D721Med (cell line): ENCODE results near the gene FBXO17.
"Not testable (repeated sequence)": the region's sequence is repeated elsewhere in the genome, so short reads cannot be mapped to it uniquely, and the experiment has no call there.

Experiments
- DNase-seq: peaks from one replicate; pipeline ENCODE4 v3.0.0; 2011; ENCODE audit warnings: low spot score; ENCODE audit not compliant: insufficient read length
- FAIRE-seq: peaks from 2 replicates; lab custom pipeline; 2011; peaks lifted over from hg19 to GRCh38; lab: Jason Lieb, UNC
- TF ChIP-seq, protein P1 (sequence below): IDR thresholded peaks from 2 replicates; pipeline ENCODE4 v1.5.1; 2012; ENCODE audit warnings: mild to moderate bottlenecking, control low read depth; ENCODE audit not compliant: insufficient read depth; ENCODE audit errors: missing control alignments

Gene FBXO17

DNA sequence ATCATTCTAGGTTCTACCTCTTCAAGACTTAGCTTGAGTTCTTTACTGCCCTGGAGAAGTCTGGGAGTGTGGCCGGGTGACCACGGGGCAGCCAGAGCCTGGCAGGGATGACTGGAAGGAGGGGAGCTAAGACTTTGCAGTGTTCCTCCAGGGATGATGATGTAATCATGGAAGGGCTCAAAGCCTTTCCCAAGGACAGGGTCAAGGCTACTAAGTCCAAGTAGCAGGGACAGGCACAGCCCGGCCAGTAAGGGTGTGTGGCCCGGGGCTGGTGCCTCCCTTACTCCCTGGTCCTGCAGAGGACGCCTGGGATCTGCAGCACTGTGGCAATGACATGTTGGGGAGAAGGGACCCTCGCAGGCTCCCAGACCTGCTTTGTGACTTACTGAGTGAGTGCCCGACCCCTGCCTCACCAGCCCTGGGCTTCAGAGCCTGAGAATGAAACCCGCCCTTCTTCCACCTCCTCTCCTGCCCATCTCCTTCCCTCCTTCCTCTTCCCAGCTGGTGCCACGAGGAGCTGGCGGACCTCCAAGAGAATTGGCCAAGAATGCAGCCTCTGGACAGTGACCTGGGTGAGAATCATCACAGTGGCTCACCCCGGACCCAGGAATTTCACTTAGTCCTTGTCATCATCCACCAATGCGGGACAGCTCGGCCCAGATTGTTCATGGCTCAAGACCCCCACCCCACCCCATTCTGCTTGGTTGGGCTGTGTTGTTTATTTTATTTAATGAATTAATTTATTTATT, 15.6 kb upstream of the FBXO17 start:
- DNase-seq (no peak), FAIRE-seq (no peak)

DNA sequence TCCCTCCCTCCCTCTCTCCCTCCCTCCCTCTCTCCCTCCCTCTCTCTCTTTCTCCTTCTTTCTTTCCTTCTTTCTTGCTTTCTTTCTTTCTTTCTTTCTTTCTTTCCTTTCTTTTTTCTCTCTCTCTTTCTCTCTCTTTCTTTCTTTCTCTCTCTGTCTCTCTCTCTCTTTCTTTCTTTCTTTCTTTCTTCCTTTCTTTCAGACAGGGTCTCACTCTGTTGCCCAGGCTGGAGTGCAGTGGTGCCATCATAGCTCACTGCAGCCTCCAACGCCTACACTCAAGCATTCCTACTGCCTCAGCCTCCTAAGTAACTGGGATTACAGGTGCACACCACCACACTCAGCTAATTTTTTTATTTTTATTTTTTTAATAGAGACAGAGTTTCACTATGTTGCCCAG, 14.1 kb upstream of the FBXO17 start:
- DNase-seq, FAIRE-seq: not testable (repeated sequence)

More for the DNA sequence above, 15.6 kb upstream of the FBXO17 start:
- TF ChIP-seq, protein P1, sequence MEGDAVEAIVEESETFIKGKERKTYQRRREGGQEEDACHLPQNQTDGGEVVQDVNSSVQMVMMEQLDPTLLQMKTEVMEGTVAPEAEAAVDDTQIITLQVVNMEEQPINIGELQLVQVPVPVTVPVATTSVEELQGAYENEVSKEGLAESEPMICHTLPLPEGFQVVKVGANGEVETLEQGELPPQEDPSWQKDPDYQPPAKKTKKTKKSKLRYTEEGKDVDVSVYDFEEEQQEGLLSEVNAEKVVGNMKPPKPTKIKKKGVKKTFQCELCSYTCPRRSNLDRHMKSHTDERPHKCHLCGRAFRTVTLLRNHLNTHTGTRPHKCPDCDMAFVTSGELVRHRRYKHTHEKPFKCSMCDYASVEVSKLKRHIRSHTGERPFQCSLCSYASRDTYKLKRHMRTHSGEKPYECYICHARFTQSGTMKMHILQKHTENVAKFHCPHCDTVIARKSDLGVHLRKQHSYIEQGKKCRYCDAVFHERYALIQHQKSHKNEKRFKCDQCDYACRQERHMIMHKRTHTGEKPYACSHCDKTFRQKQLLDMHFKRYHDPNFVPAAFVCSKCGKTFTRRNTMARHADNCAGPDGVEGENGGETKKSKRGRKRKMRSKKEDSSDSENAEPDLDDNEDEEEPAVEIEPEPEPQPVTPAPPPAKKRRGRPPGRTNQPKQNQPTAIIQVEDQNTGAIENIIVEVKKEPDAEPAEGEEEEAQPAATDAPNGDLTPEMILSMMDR = no peak

DNA sequence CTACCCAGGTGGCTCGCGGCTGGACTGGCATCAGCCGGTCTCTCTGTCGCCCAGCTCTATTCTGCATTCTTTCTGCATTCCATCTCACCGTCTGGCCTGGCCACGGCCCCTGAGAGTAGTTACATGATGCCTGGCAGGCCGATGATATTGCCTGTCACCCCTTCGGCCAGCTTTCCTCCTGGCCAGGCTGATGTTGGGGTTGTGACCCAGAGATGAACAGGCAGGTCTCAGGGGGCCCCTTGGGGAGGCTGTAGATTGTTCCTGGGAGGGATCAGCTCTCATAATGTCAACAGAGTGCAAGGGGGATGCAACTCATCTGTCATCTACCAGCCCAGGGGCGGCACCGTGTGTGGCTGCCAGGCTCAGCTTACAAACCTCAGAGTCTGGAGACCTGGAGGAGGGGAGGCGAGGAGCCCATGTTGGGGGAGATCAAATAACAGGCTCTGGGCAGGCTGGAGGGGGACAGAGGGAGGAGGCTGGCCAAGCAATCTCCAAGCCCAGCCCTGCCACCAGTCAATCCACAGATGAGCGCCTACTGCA, 13.6 kb upstream of the FBXO17 start:
- TF ChIP-seq, protein P1 = no peak
- no peak for FAIRE-seq
- DNase-seq = no peak

DNA sequence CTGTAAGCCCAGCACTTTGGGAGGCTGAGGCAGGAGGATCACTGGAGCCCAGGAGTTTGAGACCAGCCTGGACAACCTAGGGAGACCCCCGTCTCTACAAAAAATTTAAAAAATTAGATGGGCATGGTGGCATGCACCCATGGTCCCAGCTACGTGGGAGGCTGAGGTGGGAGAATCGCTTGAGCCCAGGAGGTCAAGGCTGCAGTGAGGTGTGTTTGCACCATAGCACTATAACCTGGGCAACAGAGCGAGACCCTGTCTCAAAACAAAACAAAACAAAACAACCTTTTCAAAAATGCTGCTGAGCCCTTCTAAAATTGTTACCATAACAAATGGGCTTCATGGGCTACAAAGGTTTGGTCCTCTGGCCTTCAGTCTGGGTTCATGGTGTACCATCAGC, 13.1 kb upstream of the FBXO17 start:
- not testable (repeated sequence) for DNase-seq, FAIRE-seq

DNA sequence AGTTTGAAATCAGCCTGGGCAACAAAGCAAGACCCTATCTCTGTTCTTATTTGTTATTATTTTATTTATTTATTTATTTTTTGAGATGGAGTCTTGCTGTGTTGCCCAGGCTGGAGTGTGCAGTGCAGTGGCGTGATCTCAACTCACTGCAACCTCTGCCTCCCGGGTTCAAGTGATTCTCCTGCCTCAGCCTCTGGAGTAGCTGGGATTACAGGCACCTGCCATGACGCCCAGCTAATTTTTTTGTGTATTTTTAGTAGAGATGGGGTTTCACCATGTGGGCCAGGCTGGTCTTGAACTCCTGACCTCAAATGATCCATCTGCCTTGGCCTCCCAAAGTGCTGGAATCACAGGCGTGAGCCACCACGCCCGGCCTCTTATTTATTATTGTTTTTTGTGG, 12.2 kb upstream of the FBXO17 start:
- DNase-seq, FAIRE-seq: not testable (repeated sequence)

DNA sequence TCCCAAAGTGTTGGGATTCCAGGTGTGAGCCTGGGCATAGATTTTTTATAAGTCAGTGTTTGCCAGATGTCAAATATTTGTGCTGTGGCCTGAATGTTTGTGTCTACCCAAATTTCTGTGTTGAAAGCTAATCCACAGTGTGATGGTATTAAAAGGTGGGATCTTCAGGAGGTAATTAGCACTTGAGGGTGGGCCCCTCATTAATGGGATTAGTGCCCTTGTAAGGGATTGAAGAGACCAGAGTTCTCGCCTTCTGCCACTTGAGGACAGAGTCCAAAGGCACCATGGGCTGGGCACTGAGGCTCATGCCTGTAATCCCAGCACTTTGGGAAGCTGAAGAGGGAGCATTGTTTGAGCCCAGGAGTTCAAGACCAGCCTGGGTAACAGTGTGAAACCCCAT, 9.7 kb upstream of the FBXO17 start:
- TF ChIP-seq, protein P1 = no peak
- no peak for DNase-seq
- no peak for FAIRE-seq

DNA sequence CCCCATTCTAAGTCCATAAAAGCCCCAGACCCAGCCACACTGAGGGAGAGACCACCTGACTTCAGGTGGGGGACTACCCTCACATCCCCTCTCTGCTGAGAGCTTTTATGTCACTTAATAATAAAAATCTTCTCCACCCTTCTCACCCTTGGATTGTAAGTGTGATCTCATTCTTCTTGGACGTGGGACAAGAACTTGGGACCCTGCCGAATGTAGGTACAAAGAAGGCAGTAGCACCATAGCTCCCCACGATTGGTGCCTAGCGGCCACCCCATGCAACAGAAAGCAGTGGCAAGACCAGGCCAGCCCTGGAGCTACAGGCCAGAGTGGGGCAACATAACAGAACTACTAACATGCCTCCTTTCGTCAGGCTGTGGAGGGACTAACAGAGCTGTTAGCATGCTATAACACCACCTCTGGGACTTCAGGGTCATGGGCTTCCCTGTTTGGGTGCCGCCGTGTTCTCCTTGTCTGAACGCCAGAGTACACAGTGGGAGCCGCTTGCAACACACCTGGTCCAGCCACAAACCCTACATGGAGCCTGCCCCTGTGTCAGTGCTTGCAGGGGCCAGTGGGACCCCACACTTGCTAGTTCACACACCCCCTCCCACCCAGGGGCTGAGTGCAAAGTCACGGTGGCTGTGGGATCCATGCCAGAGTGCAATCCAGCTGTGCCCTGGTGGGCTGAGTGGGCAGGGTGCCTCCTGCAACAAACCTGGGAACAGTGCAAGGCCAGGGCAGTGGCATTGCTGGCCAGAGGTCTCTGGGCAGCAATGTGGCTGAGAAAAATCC, 5.2 kb upstream of the FBXO17 start:
- TF ChIP-seq, protein P1 = no peak
- DNase-seq (no peak), FAIRE-seq (no peak)

DNA sequence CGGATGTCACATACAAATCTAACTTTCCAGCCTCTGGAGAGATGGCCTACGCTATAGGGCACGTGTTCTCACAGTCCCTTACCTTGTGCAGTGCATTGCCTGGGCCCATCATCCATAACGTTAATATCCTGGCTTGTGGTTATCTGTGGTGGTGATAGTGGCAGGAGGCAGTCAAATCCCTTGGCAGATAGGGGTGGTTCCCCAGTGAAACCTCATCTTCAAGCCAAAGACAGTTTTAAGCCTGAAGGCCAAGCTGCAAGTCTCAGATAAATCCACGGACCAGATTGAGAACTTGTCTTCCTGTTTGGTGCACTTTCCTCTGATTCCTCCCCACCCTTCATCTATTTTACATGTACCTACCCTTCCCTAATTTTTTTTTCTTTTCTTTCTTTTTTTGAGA, 4.3 kb upstream of the FBXO17 start:
- no peak for DNase-seq
- TF ChIP-seq, protein P1 = no peak
- no peak for FAIRE-seq
